HPDE6-E6E7 (cell line): Measurements from ENCODE around the gene TCTA.

ENCODE experiments used
- DNase-seq: peaks from one replicate; pipeline ENCODE4 v3.0.0; 2011; ENCODE audit warnings: missing footprints; ENCODE audit errors: extremely low spot score

The TCTA gene

DNA sequence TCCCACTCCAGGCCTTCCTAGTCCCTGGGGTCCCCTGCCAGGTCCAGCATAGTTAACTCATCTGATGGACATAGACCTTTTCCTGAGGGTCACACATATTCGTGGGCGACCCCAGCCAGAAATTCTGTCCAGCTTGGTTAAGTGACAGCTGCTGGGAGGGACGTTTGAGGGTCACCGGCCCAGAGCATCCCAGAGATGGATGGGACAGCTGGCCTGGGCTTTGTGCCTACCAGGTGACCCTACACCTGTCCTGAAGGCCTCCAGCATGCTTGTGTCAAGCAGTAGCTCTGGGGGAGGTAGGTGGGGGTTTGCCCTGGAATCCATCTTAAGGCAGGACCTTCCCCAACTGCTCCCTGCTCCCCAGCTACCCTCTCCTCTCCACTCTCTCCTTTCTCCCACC lies 48.7 kb downstream of the TCTA start:
- DNase-seq = no peak

DNA sequence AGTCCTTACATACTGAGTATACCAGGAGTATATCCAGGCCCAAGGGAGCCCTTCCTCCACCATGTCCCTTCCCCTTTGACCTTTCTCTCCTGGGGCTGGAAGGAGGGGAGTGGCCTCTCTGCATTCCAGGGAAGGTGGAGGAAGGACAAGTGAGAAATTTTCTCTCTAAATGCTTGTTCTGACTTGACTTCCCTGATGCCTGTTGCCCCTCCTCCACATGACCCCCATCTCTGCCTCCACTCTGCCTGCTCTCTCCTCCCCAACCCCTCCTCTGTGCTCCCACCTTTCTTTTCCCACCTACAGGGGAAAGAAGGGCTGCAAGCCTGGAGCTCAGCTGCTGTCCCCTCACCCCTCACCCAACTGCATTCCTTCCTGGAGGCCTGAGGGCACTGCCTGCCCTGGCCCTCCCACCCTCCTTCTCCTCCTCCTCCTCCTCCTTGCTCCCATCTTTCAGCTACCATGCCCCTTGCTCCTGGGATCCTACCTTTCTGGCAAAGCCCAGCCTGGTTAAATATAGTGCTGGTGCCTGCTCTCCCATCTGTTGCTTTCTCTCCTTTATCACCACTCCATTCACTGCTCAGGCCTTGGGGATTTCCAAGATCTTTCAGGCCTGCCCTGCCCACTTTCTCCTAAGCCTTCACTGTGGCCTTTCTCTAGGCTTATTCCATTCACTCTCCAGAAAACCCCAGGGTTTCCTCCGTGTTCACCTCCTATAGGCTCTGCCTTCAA lies 49.4 kb downstream of the TCTA start:
- no peak for DNase-seq

DNA sequence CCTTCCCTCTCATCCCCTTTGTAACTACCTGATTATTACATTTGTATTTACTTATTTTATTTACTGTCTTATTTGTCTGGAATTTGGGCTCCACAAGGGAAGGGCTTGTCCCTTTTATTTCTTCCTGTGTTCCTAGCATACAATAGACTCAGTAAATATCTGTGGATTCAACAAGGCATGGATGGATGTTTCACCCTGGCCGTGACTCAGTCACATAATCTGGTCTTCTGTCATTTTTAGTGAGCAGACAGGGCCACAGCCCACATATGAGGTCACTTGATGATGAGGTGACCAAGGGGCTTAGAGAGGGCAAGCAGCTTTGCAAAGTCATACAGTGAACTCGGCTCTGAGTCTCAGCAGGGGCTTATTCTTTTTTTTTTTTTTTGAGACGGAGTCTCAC lies 50.0 kb downstream of the TCTA start:
- no peak for DNase-seq

DNA sequence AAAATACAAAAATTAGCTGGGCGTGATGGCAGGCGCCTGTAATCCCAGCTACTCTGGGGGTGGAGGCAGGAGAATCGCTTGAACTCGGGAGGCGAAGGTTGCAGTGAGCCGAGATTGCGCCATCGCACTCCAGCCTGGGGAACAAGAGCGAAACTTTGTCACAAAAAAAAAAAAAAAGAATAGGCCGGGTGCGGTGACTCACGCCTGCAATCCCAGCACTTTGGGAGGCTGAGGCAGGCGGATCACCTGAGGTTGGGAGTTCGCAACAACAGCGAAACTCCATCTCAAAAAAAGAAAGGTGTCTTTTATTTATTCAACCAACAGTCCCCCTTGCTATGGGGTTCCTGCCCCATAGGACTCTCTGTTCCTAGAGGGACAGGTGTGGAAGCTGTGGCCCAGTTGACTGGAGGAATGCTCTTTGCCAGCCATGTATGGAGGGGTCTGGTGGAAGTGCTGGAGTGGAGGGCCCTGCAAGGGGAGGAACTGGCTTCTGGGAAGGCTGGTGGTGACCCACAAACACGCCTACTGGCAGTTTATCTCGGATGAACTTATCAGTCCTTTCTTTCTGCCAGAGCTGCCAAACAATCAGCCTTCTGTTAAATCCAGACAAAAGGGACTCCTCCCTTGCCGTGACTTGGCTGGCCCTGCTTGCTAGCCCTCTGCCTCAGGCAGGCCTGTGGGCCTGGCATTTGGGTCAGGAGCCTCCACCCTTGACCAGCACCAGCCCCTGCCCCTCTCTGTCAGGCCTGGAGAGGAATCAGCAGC lies 53.2 kb downstream of the TCTA start:
- no peak for DNase-seq
